Stimulated activated CD8-positive, alpha-beta memory T cell treated with anti-CD3 and anti-CD28 coated beads, Interleukin-15, amount 100 ng/mL, for 48 hours (primary cell): ENCODE measurements around the gene SHC3.

Experiments
- DNase-seq, 2 donors: peaks; one replicate each; pipeline ENCODE4 v3.0.0-alpha.2; 2020; ENCODE audit warnings: low read depth in 2 of 2

Gene SHC3

DNA sequence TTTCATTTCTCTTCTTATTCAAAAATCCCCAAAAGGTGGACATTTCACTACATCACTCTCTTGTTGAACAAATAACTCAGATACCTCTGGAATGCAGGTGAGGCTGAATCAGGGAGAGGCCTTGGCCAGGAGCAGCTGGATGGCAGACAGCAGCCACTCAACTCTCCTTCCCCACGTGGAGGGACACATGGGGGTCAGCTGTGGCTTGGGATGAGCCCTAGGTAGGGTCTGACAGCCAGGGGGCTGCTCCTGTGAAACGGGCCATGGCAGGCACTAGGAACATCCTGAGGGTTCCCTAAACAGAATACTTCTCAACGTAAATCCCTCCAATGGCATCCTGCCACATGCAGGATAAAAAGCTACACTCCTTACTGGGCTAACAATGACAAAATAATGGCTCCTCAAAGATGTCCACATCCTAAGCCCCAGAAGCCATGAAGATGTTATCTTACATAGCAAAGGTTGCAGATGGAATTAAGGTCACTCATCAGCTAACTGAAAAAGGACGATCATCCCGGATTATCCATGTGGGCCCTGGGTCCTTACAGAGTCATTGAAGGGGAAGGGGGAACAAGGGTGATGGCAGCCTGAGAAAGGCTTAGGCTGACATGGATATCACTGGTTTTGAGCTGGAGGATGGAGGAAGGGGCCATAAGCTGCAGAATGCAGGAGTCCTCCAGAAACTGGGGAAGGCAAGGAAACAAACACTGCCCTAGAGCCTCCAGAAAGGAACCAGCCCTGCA lies 218.7 kb downstream of the SHC3 start:
- no peak for DNase-seq

DNA sequence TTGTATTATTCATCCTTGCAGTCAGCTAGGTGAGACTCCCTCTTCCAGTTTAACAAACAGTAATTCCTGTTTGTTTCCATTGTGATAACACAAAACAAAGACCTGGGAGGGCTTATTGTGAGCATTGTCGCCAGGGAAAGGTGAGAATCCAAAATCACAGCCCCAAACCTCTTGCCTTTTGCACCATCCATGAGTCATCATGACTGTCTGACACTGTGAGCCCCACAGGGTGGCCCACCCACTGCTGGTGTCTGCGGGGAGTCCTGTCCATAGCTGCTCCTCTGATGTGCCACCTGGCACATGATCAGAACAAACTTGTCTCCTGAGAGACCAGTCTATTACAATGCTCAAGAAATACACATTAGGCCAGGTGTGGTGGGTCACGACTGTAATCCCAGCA lies 221.1 kb downstream of the SHC3 start:
- no peak for DNase-seq
